ENCODE data around the gene GARNL3.
A peak's percentile ranks its signal among the peaks of the same experiment; 100 is the strongest.

The GARNL3 gene

GRCh38 chr9:127415657-127416056 is 151.1 kb downstream of the GARNL3 start:
- DNase-seq, result no peak

- no peak for DNase-seq
These were observed 152.8 kb downstream of the GARNL3 start for GRCh38 chr9:127417131-127418036.

- peak in 1 of 4 experiments; percentile 25 for DNase-seq
These were observed 153.5 kb downstream of the GARNL3 start for GRCh38 chr9:127418037-127418471.

GRCh38 chr9:127419348-127419747 is 154.8 kb downstream of the GARNL3 start:
- no peak for DNase-seq

- DNase-seq, result no peak
These were observed 156.5 kb downstream of the GARNL3 start for GRCh38 chr9:127421057-127421456.

GRCh38 chr9:127422133-127422782 is 157.7 kb downstream of the GARNL3 start:
- DNase-seq, result no peak

GRCh38 chr9:127422787-127423186 is 158.2 kb downstream of the GARNL3 start:
- no peak for DNase-seq

- no peak for DNase-seq
These were observed 158.9 kb downstream of the GARNL3 start for GRCh38 chr9:127423476-127423933.

GRCh38 chr9:127423934-127424675 is 159.5 kb downstream of the GARNL3 start, which contains the start of gene ZNF79:
Gene ZNF79 (plus strand): TSS chr9:127424382. CDS start chr9:127424788, 406 bp downstream.
- DNase-seq, result peak; percentile 73 to 85 (median 80)

- peak in 2 of 4 experiments; percentile 39 to 45 for DNase-seq
These were observed 160.1 kb downstream of the GARNL3 start for GRCh38 chr9:127424676-127424999.

- DNase-seq, result no peak
These were observed 162.2 kb downstream of the GARNL3 start for GRCh38 chr9:127426756-127427155.

GRCh38 chr9:127428348-127428747 is 163.8 kb downstream of the GARNL3 start:
- no peak for DNase-seq

GRCh38 chr9:127430415-127430814 is 165.8 kb downstream of the GARNL3 start:
- no peak for DNase-seq

- no peak for DNase-seq
These were observed 173.1 kb downstream of the GARNL3 start for GRCh38 chr9:127437497-127438264.

- no peak for DNase-seq
These were observed 173.8 kb downstream of the GARNL3 start for GRCh38 chr9:127438394-127438793.

Data from activated naive CD4-positive, alpha-beta T cell (primary cell).